ENCODE data around the gene TEX22. TPM values are rescaled to one million over a fixed set of nuclear protein-coding genes. Genes with fewer than 3 reads are reported as not detected.
A peak's percentile ranks its signal among the peaks of the same experiment; 100 is the strongest.
"Not testable (repeated sequence)": the region's sequence is repeated elsewhere in the genome, so short reads cannot be mapped to it uniquely, and the experiment has no call there.

The TEX22 gene
- total RNA-seq, 2 experiments from 2014 or later = 3.4 to 3.7 TPM

DNA sequence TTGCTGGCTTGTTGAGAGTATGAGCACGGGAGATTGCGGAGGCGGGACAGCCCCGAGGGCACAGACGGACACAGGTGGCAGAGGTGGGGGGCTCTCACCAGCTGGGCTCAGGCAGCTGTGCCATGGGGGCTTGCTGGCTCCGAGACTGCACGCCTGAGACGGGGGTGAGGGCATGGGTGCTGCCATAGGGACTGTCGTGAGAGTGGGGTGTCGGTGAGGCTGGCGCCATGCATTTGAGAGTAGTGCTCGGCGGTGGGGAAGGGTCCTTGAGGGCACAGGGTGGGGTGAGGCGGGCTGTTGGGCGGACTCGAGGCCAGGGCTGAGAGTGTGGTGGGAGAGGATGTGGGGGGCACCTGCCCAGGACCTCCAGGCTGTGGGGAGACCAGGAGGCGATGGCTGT is 40.7 kb upstream of the TEX22 start:
- no peaks in the 10 kb centered on the region for H3K9me3 Mint-ChIP-seq (ENCODE audit: low read depth)
- no peak overlapping the region for H3K27ac Mint-ChIP-seq
- ATAC-seq (no peak), DNase-seq (no peak)
- no peaks in the 10 kb centered on the region for H3K27me3 Mint-ChIP-seq
- CTCF ChIA-PET = no interaction called here
- H3K4me3 Mint-ChIP-seq = no peak overlapping the region
- no peaks in the 10 kb centered on the region for H3K4me1 Mint-ChIP-seq
- no peaks in the 10 kb centered on the region for H3K36me3 Mint-ChIP-seq

DNA sequence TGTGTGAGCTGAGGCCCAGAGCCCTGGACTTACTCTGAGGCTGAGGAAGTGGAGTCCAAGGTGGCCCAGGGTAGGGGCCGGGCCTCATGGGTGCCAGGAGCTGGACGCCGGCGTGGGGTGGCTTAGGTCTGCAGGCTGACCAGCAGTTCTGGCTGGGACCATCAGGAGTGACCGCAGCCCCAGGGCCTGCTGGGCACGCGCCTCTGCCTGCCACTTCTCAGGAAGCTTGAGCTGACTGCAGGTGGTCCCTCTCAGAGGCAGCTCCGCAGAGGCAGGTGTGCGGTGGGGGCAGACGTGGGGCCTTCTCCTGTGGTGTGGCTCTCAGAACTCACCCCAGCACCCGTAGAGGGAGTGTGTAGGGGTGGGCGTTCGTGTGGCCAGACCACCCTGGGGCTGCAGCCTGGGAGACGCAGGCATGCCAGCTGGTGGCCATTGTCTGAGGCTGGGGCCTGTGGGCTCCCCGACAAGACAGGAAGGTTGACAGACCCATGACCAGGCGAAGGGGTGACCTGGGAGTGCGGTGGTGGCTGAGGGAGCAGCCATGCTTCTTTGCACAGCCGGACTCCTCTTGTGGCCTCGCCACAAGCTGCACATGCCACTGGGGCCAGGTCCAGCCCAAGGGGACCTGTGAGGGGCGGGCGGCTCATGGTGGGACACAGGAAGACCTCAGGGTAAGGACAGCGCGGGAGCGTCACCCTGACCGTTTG is 40.0 kb upstream of the TEX22 start:
- no peak for DNase-seq
- no peak overlapping the region for H3K4me3 Mint-ChIP-seq
- peaks cover 3% of the 10 kb centered on the region for H3K27me3 Mint-ChIP-seq
- no peaks in the 10 kb centered on the region for H3K36me3 Mint-ChIP-seq
- no peak overlapping the region for H3K27ac Mint-ChIP-seq
- no peak for ATAC-seq
- no peaks in the 10 kb centered on the region for H3K4me1 Mint-ChIP-seq
- CTCF ChIA-PET = no interaction called here
- no peaks in the 10 kb centered on the region for H3K9me3 Mint-ChIP-seq (ENCODE audit: low read depth)

DNA sequence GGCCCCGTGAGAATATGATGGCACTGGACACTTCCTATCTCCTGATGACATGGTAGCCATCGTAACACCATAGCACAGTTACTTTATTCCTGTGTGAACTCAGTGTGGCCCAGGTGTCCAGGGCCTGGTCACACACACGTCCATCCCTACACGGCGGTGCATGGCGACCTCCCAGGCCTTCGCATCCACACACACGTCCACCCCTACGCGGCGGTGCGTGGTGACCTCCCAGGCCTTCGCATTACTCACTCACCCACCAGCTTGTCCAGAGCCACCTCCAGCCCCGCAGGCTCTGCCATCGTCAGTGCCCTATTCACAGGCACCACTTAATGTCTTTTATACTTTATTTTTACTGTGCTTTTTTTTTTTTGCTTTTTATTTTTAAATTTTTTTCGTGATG is 39.4 kb upstream of the TEX22 start:
- H3K27me3 Mint-ChIP-seq = peaks cover 9% of the 10 kb centered on the region
- peaks cover 3% of the 10 kb centered on the region for H3K4me1 Mint-ChIP-seq
- CTCF ChIA-PET = no interaction called here
- DNase-seq (no peak), ATAC-seq (no peak)
- no peaks in the 10 kb centered on the region for H3K36me3 Mint-ChIP-seq
- no peak overlapping the region for H3K4me3 Mint-ChIP-seq
- H3K9me3 Mint-ChIP-seq (ENCODE audit: low read depth) = no peaks in the 10 kb centered on the region
- no peak overlapping the region for H3K27ac Mint-ChIP-seq

DNA sequence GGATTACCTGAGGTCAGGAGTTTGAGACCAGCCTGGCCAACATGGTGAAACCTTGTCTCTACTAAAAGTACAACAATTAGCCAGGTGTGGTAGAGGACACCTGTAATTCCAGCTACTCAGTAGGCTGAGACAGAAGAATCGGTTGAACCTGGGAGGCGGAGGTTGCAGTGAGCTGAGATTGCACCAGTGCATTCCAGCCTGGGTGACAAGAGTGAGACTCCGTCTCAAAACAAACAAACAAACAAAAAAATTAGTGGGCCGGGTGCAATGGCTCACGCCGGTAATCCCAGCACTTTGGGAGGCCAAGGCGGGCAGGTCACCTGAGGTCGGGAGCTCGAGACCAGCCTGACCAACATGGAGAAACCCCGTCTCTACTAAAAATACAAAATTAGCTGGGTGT is 36.9 kb upstream of the TEX22 start:
- not testable (repeated sequence) for H3K36me3 Mint-ChIP-seq; ATAC-seq; H3K27ac Mint-ChIP-seq; H3K4me1 Mint-ChIP-seq; DNase-seq; H3K9me3 Mint-ChIP-seq (ENCODE audit: low read depth); H3K4me3 Mint-ChIP-seq
- peaks cover 11% of the 10 kb centered on the region for H3K27me3 Mint-ChIP-seq
- CTCF ChIA-PET = interaction anchor here (1.3 to 1.4 kb wide), 2 partner anchors 271 kb away, joined by 3 to 4 read pairs; no protein-coding TSS in a partner anchor

- Mint-ChIP-seq H3K27me3 (peaks cover 11% of the 10 kb centered on the region), H3K9me3 (ENCODE audit: low read depth) (no peaks in the 10 kb centered on the region), H3K36me3 (no peaks in the 10 kb centered on the region), H3K4me3 (no peak overlapping the region), H3K27ac (no peak overlapping the region), H3K4me1 (peaks cover 8% of the 10 kb centered on the region)
- ATAC-seq (peak; percentile 74), DNase-seq (no peak)
- CTCF ChIA-PET = interaction anchor here (1.0 to 1.3 kb wide), 2 partner anchors 11 to 164 kb away, joined by 3 to 4 read pairs; no protein-coding TSS in a partner anchor
Observed at GRCh38 chr14:105363847-105364708, 34.3 kb upstream of the TEX22 start.

DNA sequence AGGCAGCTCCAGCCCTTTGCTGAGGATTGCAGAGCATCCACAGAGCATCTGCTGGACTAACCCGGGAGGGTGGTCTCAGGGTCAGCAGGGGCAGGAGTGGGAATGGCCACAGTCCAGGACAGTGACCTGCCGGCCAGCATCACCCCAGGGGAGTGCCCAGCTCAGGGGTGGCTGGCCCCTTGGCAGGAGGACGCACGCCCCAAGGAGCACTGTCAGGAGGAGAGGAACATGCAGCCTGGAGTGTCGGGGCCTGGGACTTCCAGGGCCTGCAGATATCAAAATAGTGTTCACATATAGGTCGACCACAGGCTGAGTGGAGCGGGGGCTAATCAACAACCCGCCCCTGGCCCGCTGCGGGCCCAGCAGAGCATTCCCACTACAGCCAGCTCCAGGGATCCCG is 33.2 kb upstream of the TEX22 start:
- DNase-seq = no peak
- Mint-ChIP-seq H3K27me3 (peaks cover 11% of the 10 kb centered on the region), H3K27ac (no peak overlapping the region), H3K4me3 (no peak overlapping the region), H3K9me3 (ENCODE audit: low read depth) (no peaks in the 10 kb centered on the region), H3K4me1 (peaks cover 8% of the 10 kb centered on the region), H3K36me3 (no peaks in the 10 kb centered on the region)
- ATAC-seq = no peak
- CTCF ChIA-PET = interaction anchor here (0.6 to 1.0 kb wide), 2 partner anchors 70 to 163 kb away, joined by 4 read pairs; no protein-coding TSS in a partner anchor

GRCh38 chr14:105365681-105366080 is 32.7 kb upstream of the TEX22 start:
- DNase-seq (no peak), ATAC-seq (no peak)
- Mint-ChIP-seq H3K36me3 (no peaks in the 10 kb centered on the region), H3K4me3 (no peak overlapping the region), H3K27ac (no peak overlapping the region), H3K27me3 (peaks cover 11% of the 10 kb centered on the region), H3K9me3 (ENCODE audit: low read depth) (no peaks in the 10 kb centered on the region), H3K4me1 (peaks cover 9% of the 10 kb centered on the region)
- CTCF ChIA-PET = no interaction called here

DNA sequence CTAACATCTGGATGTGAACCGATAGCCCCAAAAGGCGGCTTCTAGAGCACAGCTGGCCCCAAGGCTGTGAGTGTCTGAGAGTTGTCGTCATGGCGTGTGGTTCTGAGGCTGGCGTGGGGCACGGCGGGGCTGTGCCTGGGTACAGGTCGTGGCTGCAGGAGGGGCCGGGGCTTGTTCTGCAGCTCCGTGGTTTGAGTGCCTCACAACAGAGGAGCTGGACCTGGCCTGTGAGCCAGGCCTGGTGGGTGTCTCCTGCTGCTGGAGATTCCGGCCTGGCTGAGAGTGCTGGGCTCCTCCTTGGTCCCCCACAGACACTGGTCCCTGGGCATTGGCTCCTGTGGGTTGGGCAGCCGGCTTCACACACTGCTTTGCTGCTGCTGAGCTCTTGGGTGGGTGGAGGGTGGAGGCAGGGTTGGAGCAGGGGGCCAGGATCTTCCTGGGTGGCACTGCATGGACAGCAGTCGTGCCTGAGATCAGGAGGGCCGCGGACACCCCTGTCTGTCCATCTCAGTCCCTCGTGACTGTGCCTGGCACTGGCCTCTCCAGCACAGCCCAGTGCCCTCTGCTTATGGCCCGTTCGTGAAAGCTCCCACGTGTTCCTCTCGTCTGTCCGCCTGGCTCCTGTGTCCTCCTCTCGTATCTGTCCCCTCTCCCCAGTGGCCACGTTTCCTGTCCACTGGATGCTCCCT is 31.8 kb upstream of the TEX22 start:
- H3K27ac Mint-ChIP-seq = no peak overlapping the region
- H3K4me3 Mint-ChIP-seq = no peak overlapping the region
- H3K9me3 Mint-ChIP-seq (ENCODE audit: low read depth) = no peaks in the 10 kb centered on the region
- CTCF ChIA-PET = interaction anchor here (1.1 kb wide), 1 partner anchor 164 kb away, joined by 3 read pairs; no protein-coding TSS in a partner anchor
- peaks cover 12% of the 10 kb centered on the region for H3K4me1 Mint-ChIP-seq
- DNase-seq (no peak), ATAC-seq (no peak)
- peaks cover 11% of the 10 kb centered on the region for H3K27me3 Mint-ChIP-seq
- H3K36me3 Mint-ChIP-seq = no peaks in the 10 kb centered on the region

- ATAC-seq = no peak
- Mint-ChIP-seq H3K36me3 (no peaks in the 10 kb centered on the region), H3K4me3 (no peak overlapping the region), H3K4me1 (peaks cover 12% of the 10 kb centered on the region), H3K27ac (no peak overlapping the region), H3K9me3 (ENCODE audit: low read depth) (no peaks in the 10 kb centered on the region), H3K27me3 (peaks cover 11% of the 10 kb centered on the region)
- CTCF ChIA-PET = interaction anchor here (1.1 kb wide), 1 partner anchor 163 kb away, joined by 3 read pairs; no protein-coding TSS in a partner anchor
- DNase-seq = no peak
Observed at GRCh38 chr14:105367116-105368031, 31.0 kb upstream of the TEX22 start.

- CTCF ChIA-PET = no interaction called here
- Mint-ChIP-seq H3K4me1 (peaks cover 12% of the 10 kb centered on the region), H3K4me3 (no peak overlapping the region), H3K36me3 (no peaks in the 10 kb centered on the region), H3K27ac (no peak overlapping the region), H3K9me3 (ENCODE audit: low read depth) (no peaks in the 10 kb centered on the region), H3K27me3 (peaks cover 10% of the 10 kb centered on the region)
- ATAC-seq = no peak
- no peak for DNase-seq
Observed at GRCh38 chr14:105368032-105368417, 30.3 kb upstream of the TEX22 start.

DNA sequence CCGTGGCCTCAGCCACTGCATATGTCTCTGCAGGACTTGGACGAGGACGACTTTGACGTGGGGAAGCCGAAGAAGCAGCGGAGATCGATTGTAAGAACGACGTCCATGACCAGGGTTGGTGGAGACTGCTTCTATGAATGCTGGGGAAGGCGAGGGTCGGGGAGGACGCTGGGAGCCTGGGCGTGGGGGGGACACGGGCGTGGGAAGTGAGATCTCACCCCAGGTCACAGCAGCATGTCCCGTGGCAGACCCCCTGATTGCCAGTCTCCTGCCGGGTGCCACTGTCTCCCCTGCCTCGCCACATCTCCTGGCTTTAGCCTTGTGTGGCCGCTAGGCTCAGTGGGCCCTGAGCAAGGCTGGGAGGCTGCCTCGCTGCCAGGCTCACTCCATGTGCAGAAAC is 29.9 kb upstream of the TEX22 start:
- peaks cover 6% of the 10 kb centered on the region for H3K27me3 Mint-ChIP-seq
- H3K36me3 Mint-ChIP-seq = no peaks in the 10 kb centered on the region
- peaks cover 12% of the 10 kb centered on the region for H3K4me1 Mint-ChIP-seq
- H3K9me3 Mint-ChIP-seq (ENCODE audit: low read depth) = no peaks in the 10 kb centered on the region
- DNase-seq = no peak
- no peak for ATAC-seq
- CTCF ChIA-PET = interaction anchor here (1.1 kb wide), 1 partner anchor 16 kb away, joined by 3 read pairs; no protein-coding TSS in a partner anchor
- no peak overlapping the region for H3K4me3 Mint-ChIP-seq
- H3K27ac Mint-ChIP-seq = no peak overlapping the region

DNA sequence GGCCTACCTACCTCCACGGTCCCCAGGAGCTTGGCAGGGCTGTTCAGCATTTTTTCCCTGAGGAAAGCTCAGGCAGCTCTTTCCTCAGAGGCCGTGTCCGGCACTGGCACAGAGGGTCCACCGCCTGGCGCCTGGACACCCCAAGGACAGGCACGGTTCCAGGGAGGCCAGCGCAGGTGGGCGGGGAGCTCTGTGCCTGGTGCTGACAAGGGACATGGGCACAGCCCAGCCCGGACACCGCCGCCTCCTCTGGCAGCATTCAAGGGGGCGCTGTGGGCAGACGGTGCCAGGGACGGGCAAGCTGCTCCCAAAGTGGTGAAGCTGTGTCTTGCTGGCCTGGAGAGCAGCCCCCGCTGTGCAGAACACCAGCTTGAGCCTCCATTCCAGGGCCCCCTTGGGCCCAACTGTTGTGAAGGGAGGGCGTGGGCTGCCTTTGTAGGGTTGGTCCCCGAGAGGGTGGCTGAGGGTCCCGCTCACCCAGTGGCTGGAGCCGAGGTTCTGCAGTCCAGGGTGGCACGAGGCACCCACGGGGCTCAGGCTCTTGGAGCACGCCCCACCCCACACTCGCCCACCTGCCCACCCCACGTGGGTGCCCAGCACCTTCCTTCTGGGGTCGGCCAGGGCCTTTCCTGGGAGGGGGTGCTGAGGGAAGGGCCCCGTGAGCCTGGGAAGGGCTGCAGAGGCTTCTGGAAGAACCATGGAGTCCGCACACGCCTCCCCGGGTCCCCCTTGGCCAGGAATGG is 29.3 kb upstream of the TEX22 start:
- ATAC-seq (no peak), DNase-seq (no peak)
- CTCF ChIA-PET = interaction anchor here (1.1 kb wide), 1 partner anchor 15 kb away, joined by 3 read pairs; no protein-coding TSS in a partner anchor
- H3K4me3 Mint-ChIP-seq = no peak overlapping the region
- H3K36me3 Mint-ChIP-seq = no peaks in the 10 kb centered on the region
- no peaks in the 10 kb centered on the region for H3K27me3 Mint-ChIP-seq
- H3K9me3 Mint-ChIP-seq (ENCODE audit: low read depth) = no peaks in the 10 kb centered on the region
- no peak overlapping the region for H3K27ac Mint-ChIP-seq
- peaks cover 8% of the 10 kb centered on the region for H3K4me1 Mint-ChIP-seq

Measured in activated CD8-positive, alpha-beta memory T cell treated with anti-CD3 and anti-CD28 coated beads, Interleukin-2, amount 10 ng/mL, durations not matched to agents 7 days and 5 days (primary cell).